OCI-LY3 (cell line): ENCODE measurements around the gene BTBD9.

ENCODE experiments used
- EZH2phosphoT487 ChIP-seq: fragments of 200-600 bp; shearing (Covaris generic); IDR thresholded peaks from 2 replicates; pipeline ENCODE4 v1.6.1; 2018; ENCODE audit warnings: antibody characterized with exemption, mixed run types, low read depth
- TF ChIP-seq, protein P1 (sequence below): fragments of 200-600, 300-600 bp; sonication (generic); IDR thresholded peaks from 2 replicates; pipeline ENCODE4 v1.5.1; 2014; ENCODE audit warnings: antibody characterized with exemption, low read length, low read depth

DNA sequence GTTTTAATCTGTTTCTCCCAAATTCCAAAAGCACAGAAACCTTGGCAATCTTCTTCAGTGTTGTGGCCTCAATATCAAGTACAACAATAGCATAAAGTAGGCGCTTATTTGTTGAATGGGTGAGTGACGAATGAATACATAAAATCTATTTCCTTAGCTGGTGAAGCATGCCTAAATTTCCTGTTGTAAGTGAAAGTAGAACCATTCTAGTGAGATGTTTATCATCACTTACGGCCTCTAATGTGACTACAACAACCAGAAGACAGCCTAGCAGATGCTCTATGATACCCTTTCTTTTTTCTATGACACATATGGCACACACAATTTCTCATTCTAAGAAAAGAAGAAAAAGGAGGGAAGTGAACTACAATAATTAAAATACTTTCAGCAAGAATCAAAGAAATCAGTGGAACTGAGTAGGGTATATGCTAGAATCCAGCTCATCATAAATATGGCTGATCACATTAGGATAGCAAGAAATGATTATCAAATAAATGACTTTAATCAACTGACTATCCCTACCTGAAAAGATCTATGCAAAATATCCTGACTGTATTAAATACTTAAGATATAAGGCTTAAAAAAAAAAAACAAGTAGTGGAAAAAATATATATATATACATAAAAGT, 67.4 kb downstream of the BTBD9 start:
- TF ChIP-seq, protein P1, sequence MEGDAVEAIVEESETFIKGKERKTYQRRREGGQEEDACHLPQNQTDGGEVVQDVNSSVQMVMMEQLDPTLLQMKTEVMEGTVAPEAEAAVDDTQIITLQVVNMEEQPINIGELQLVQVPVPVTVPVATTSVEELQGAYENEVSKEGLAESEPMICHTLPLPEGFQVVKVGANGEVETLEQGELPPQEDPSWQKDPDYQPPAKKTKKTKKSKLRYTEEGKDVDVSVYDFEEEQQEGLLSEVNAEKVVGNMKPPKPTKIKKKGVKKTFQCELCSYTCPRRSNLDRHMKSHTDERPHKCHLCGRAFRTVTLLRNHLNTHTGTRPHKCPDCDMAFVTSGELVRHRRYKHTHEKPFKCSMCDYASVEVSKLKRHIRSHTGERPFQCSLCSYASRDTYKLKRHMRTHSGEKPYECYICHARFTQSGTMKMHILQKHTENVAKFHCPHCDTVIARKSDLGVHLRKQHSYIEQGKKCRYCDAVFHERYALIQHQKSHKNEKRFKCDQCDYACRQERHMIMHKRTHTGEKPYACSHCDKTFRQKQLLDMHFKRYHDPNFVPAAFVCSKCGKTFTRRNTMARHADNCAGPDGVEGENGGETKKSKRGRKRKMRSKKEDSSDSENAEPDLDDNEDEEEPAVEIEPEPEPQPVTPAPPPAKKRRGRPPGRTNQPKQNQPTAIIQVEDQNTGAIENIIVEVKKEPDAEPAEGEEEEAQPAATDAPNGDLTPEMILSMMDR: no peak
- no peak for TF ChIP-seq EZH2phosphoT487
